Pancreas (tissue), 10 donors: Measurements from ENCODE around the gene URB1. TPM values are rescaled to one million over a fixed set of nuclear protein-coding genes. Genes with fewer than 3 reads are reported as not detected.

ENCODE experiments used
- ATAC-seq, 4 donors: fragments of 200-7000 bp; cut with Tn5 transposase; one replicate each; pipeline versions ENCODE4 v1.8.0 to v1.9.1; 2020; ENCODE audit warnings: mild to moderate bottlenecking in 4 of 4, moderate library complexity in 4 of 4
- DNase-seq, 6 donors: peaks; one replicate each; pipeline ENCODE4 v3.0.0-alpha.2; 2020
- FAIRE-seq: peaks from 2 replicates; lab custom pipeline; 2012; peaks lifted over from hg19 to GRCh38; lab: Jason Lieb, UNC
- H3K27ac ChIP-seq, 4 donors: fragments of 200-600 bp; sonication (generic); 1 replicate in 3 of 4; 2 replicates in 1 of 4; pipeline versions ENCODE4 v1.5.0 to v1.8.0; 2020
- H3K27me3 ChIP-seq, 4 donors: fragments of 200-600 bp; one replicate each; pipeline ENCODE4 v1.8.0; 2021
- H3K36me3 ChIP-seq, 3 donors: fragments of 200-600 bp; sonication (generic) in 1 of 3; one replicate each; pipeline versions ENCODE4 v1.5.0 to v1.8.0; 2020 to 2021
- H3K4me1 ChIP-seq, 3 donors: fragments of 200-600 bp; one replicate each; pipeline ENCODE4 v1.8.0; 2021
- H3K4me3 ChIP-seq, 4 donors: fragments of 200-600 bp; sonication (generic) in 2 of 4; one replicate each; pipeline versions ENCODE4 v1.5.0 to v1.8.0; 2020 to 2021
- H3K9me3 ChIP-seq, 4 donors: fragments of 200-600 bp; one replicate each; pipeline ENCODE4 v1.8.0; 2021
- CTCF ChIP-seq, 4 donors: fragments of 200-600 bp; sonication (generic) in 3 of 4; IDR thresholded peaks; one replicate each; pipeline versions ENCODE4 v1.5.0 to v1.8.0; 2021; ENCODE audit warnings: antibody characterized with exemption in 4 of 4
- WGBS, 2 donors: extraction: QIAGEN DNeasy Blood & Tissue Kit; methylation state at CpG; one replicate each; pipeline ENCODE4 v1.1.7; 2013; 5-methylcytosine and 5-hydroxymethylcytosine counted together
- intact Hi-C, 3 donors: fragments of 100-400 bp; cut with DNase I; formaldehyde crosslinking; loops; one replicate each; pipeline versions ENCODE4 v1.11.1 to v1.14.2; 2022
- polyA plus RNA-seq, 2 donors: library from polyadenylated mRNA; stranded (reverse); fragments of 200-250 nt; gene quantifications; one replicate each; pipeline ENCODE4 v1.2.3, GENCODE V29; 2013
- total RNA-seq, 6 donors: library from RNA; stranded (reverse); fragmentation: NEBNext Ultra II Directional in 4 of 6; extraction: Animal tissue kit (Norgen Biotek cat#: 25700) in 4 of 6; gene quantifications; one replicate each; pipeline versions ENCODE4 v1.2.1 to v1.2.4, GENCODE V29; 2021 to 2023
- donor health status: healthy with polysubstance abuse.
- donor health status: DM: no; HTN: no; CAD: no; lungs with moderate emphysema.
- donor health status: DM: no; HTN: no; CAD: no.
- donor health status: control.
- donor health status: control.
- donor health status: Bipolar disorder and iron deficiency.
- donor health status: DM: yes; HTN: yes; CAD: no.
- donor health status: DM: no; HTN: no; CAD: no.
- donor health status: DM: no; HTN: no; CAD: no.
- donor health status: DM: yes; HTN: yes; CAD: no.

The URB1 gene
- total and polyA plus RNA-seq, 8 donors = 2.9 to 11.0 (median 7.3) TPM

GRCh38 chr21:32333953-32334673, 58.7 kb downstream of the URB1 start:
- no peak overlapping the region for H3K4me3 ChIP-seq
- no peak for ATAC-seq
- FAIRE-seq = no peak
- H3K9me3 ChIP-seq = no peaks in the 10 kb centered on the region
- no peak for TF ChIP-seq CTCF (IDR thresholded peaks at IDR 0.05)
- 95 to 96% methylated on average over 19 of the region's 19 CpGs for WGBS, 2 donors
- DNase-seq = peak in 1 of 6 donors; percentile 52
- intact Hi-C loops = no loop called here
- no peaks in the 10 kb centered on the region for H3K27me3 ChIP-seq
- no peaks in the 10 kb centered on the region for H3K4me1 ChIP-seq
- peaks cover 0 to 29% (median 17%) of the 10 kb centered on the region in 3 donors for H3K36me3 ChIP-seq
- H3K27ac ChIP-seq = no peak overlapping the region

- WGBS, 2 donors = 92 to 95% methylated on average over 1 of the region's 1 CpG
- peak; percentile 69 for FAIRE-seq
Measured at GRCh38 chr21:32332463-32332951, 60.3 kb downstream of the URB1 start.

GRCh38 chr21:32331444-32332305, 61.1 kb downstream of the URB1 start:
- Histone ChIP-seq H3K27ac (no peak overlapping the region), H3K36me3 (peaks cover 0 to 18% (median 12%) of the 10 kb centered on the region in 3 donors), H3K4me1 (no peaks in the 10 kb centered on the region), H3K9me3 (no peaks in the 10 kb centered on the region), H3K4me3 (no peak overlapping the region), H3K27me3 (no peaks in the 10 kb centered on the region)
- ATAC-seq (no peak), DNase-seq (no peak), FAIRE-seq (no peak)
- WGBS, 2 donors = 89 to 94% methylated on average over 9 of the region's 9 CpGs
- TF ChIP-seq CTCF (IDR thresholded peaks at IDR 0.05) = no peak
- intact Hi-C loops = no loop called here

More at GRCh38 chr21:32332463-32332951, 60.3 kb downstream of the URB1 start:
- Histone ChIP-seq H3K27me3 (no peaks in the 10 kb centered on the region), H3K27ac (no peak overlapping the region), H3K4me1 (no peaks in the 10 kb centered on the region), H3K9me3 (no peaks in the 10 kb centered on the region), H3K36me3 (peaks cover 0 to 22% (median 12%) of the 10 kb centered on the region in 3 donors), H3K4me3 (no peak overlapping the region)
- no peak for DNase-seq
- ATAC-seq = no peak
- no peak for TF ChIP-seq CTCF (IDR thresholded peaks at IDR 0.05)
- intact Hi-C loops = no loop called here

GRCh38 chr21:32330784-32331311, 62.0 kb downstream of the URB1 start:
- ATAC-seq (no peak), FAIRE-seq (no peak), DNase-seq (no peak)
- intact Hi-C loops = no loop called here
- Histone ChIP-seq H3K27ac (no peak overlapping the region), H3K36me3 (peaks cover 0 to 18% (median 12%) of the 10 kb centered on the region in 3 donors), H3K9me3 (no peaks in the 10 kb centered on the region), H3K4me3 (no peak overlapping the region), H3K4me1 (no peaks in the 10 kb centered on the region), H3K27me3 (no peaks in the 10 kb centered on the region)
- WGBS, 2 donors = 94 to 97% methylated on average over 4 of the region's 4 CpGs
- no peak for TF ChIP-seq CTCF (IDR thresholded peaks at IDR 0.05)
